BE2C (cell line): ENCODE data around the gene ALX3.

Experiments used
- DNase-seq: peaks from one replicate; pipeline ENCODE4 v3.0.0-alpha.2; 2020
- H3K27me3 ChIP-seq: fragments of 250-450 bp; sonication (Bioruptor Pico); 2 replicates; pipeline ENCODE4 v1.5.1; 2020; ENCODE audit warnings: mild to moderate bottlenecking
- H3K36me3 ChIP-seq: fragments of 250-450 bp; sonication (Bioruptor Pico); 2 replicates; pipeline ENCODE4 v1.5.1; 2020; ENCODE audit warnings: mild to moderate bottlenecking
- H3K4me1 ChIP-seq: fragments of 250-450 bp; sonication (Bioruptor Pico); 2 replicates; pipeline ENCODE4 v1.5.1; 2020
- H3K4me3 ChIP-seq: 2 replicates; pipeline ENCODE4 v1.5.1; 2011; ENCODE audit warnings: low read depth, low read length
- H3K9me3 ChIP-seq: fragments of 250-450 bp; sonication (Bioruptor Pico); 2 replicates; pipeline ENCODE4 v1.5.1; 2020
- TF ChIP-seq, protein P1 (sequence below): IDR thresholded peaks from 2 replicates; pipeline ENCODE4 v1.5.1; 2012; ENCODE audit warnings: mild to moderate bottlenecking, low read depth, low read length

The ALX3 gene

DNA sequence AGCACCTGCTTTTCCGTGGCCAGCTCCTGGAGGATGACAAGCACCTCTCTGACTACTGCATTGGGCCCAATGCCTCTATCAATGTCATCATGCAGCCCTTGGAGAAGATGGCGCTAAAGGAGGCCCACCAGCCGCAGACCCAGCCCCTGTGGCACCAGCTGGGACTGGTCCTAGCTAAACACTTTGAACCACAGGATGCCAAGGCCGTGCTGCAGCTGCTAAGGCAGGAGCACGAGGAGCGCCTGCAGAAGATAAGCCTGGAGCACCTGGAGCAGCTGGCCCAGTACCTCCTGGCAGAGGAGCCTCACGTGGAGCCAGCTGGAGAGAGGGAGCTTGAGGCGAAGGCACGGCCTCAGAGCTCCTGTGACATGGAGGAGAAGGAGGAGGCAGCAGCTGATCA is 42.2 kb upstream of the ALX3 start:
- no peak for DNase-seq
- Histone ChIP-seq H3K4me1 (peaks cover 12% of the 10 kb centered on the region), H3K9me3 (no peaks in the 10 kb centered on the region), H3K36me3 (no peaks in the 10 kb centered on the region), H3K27me3 (no peaks in the 10 kb centered on the region), H3K4me3 (no peak overlapping the region)
- TF ChIP-seq, protein P1, sequence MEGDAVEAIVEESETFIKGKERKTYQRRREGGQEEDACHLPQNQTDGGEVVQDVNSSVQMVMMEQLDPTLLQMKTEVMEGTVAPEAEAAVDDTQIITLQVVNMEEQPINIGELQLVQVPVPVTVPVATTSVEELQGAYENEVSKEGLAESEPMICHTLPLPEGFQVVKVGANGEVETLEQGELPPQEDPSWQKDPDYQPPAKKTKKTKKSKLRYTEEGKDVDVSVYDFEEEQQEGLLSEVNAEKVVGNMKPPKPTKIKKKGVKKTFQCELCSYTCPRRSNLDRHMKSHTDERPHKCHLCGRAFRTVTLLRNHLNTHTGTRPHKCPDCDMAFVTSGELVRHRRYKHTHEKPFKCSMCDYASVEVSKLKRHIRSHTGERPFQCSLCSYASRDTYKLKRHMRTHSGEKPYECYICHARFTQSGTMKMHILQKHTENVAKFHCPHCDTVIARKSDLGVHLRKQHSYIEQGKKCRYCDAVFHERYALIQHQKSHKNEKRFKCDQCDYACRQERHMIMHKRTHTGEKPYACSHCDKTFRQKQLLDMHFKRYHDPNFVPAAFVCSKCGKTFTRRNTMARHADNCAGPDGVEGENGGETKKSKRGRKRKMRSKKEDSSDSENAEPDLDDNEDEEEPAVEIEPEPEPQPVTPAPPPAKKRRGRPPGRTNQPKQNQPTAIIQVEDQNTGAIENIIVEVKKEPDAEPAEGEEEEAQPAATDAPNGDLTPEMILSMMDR: no peak

DNA sequence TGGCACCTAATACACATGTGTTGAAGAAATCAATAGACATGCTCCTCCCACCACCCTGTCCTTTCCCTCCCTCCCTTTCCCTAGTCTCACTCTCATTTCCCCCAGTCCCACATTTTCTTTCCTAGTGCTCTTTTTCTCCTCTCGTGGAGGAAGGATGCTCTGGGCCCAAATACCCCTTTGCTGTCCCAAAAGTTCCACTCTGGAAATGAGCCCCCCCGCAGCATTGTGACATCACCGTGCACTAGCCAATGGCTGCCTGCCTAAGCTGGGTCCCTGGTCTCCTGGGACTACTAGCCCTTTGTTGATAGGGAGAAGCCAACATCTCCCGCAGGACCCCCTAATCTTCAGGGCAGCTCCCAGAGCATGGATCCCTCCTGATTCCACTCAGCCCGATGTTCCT is 41.7 kb upstream of the ALX3 start, which contains the start of gene UBL4B:
Gene UBL4B (plus strand): TSS at position 301 of the 400 bp plus-strand sequence. CDS start 92 bp downstream, at position 393.
- no peaks in the 10 kb centered on the region for H3K36me3 ChIP-seq
- no peaks in the 10 kb centered on the region for H3K27me3 ChIP-seq
- H3K4me1 ChIP-seq: peaks cover 16% of the 10 kb centered on the region
- TF ChIP-seq, protein P1: no peak
- no peaks in the 10 kb centered on the region for H3K9me3 ChIP-seq
- no peak within 1 kb of the TSS for H3K4me3 ChIP-seq
- DNase-seq: no peak

DNA sequence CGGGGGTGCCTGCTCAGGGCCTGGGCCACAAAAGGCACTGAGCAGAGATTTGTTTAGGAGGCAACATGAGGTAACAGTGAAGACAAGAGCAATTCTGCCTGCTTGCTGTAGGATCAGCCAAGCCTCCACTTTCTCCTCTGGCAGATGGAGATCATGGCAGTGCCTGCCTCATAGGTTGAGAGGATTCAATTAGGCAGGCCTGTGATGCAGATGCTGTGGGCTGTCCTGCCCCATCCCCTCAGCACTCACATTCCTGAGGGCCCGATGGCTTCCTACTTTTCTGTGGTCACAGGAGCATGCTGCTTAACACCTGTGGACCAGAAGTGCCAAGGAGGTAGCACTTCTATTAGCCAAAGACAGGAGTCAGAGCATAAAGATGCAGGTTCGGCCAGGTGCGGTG is 40.6 kb upstream of the ALX3 start:
- Histone ChIP-seq H3K27me3 (no peaks in the 10 kb centered on the region), H3K4me3 (no peak overlapping the region), H3K4me1 (peaks cover 21% of the 10 kb centered on the region), H3K9me3 (no peaks in the 10 kb centered on the region), H3K36me3 (no peaks in the 10 kb centered on the region)
- TF ChIP-seq, protein P1: no peak
- no peak for DNase-seq

DNA sequence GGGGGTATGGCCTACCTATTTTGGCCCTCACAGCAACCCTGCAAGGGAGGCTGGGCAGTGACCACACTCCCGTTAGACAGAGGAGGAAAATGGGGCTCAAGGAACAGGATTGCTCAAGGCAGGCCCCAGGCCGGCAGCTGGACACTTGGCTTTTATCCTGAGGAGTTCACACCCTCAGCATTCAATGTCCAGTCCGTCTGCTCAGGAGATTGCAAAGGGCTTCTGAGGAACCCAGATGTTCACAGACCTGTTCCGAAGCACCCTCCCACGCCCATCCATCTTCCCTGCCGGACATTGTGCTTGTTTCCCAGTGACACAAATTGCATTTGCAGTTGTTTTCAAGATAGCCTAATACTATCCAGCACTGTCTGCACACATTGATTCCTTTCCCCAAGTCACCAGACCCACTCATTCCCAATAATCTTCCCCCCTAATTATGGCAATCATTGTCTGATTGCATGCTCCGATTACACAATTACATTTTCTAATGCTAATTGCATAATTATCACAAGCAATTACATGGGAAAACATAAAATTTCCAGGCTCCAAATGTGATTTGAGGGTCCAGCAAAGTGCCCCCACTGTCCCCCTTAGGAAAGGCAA is 37.5 kb upstream of the ALX3 start:
- H3K9me3 ChIP-seq: no peaks in the 10 kb centered on the region
- H3K27me3 ChIP-seq: no peaks in the 10 kb centered on the region
- peaks cover 27% of the 10 kb centered on the region for H3K4me1 ChIP-seq
- DNase-seq: peak; percentile 55
- no peak overlapping the region for H3K4me3 ChIP-seq
- H3K36me3 ChIP-seq: no peaks in the 10 kb centered on the region
- TF ChIP-seq, protein P1: no peak

DNA sequence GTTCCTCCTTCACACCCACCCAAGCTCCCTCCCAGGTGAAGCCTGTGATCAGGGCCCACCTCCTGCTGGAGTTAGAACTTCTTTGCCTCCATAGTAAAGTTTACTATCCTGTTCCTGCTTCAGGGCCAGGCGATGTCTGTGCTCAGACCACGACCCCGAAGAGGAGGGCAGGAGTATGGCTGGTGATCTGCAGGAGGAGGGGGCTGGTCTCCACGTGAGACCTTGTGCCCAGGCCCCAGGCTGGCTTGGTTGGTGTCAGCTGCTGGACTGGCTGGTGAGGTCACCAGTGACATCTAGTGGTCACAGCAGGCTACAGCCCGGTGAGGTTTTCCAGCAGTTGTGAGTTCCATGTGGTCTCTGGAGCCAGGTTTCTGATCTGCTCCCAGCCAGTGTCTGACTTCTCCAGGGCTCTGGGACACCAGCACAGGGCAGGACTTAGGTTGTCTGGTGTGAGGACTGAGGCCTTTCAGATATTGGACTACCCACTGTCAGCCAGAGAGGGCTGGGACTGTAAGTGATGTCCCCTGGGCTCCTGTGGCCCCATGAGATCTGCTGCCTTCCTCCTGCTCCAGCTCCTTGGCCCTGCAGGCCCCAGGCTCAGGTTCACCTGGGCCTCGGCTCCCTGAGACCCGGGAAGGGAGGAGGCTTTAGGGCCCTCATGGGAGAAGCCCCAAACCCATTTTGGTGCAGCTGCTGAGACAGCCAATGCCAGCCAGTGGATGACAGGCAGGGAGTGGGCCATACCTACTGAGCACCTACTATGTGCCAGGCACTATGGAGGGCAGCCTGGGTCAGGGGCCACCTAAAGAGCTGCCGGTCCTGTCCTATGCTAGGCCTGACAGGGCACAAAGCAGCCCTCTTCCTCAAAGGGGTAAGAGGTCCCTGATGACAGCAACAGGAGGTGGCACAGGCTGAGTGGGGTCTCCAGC is 35.8 kb upstream of the ALX3 start:
- Histone ChIP-seq H3K36me3 (no peaks in the 10 kb centered on the region), H3K4me1 (peaks cover 21% of the 10 kb centered on the region), H3K27me3 (no peaks in the 10 kb centered on the region), H3K4me3 (no peak overlapping the region), H3K9me3 (no peaks in the 10 kb centered on the region)
- peak; percentile 88 for DNase-seq
- TF ChIP-seq, protein P1: peak; percentile 99

DNA sequence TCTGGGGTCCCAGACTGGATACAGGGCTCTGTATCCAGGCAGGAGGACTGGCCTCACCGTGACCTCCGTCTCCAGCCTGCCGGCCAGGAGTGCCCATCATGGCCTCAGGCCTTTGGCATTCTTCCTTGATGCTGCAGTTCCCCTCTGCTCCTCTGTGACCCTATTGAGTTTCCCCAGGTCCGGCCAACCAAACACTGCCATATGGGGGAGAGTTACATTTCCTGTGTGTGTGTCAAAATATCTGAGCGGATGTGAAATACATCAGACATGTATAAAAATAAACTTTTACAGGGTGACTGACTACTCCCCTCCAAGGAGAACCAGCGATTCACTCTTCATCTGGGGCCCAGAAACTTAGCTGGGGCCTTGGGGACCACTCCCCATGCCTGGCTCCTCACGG is 31.6 kb upstream of the ALX3 start:
- Histone ChIP-seq H3K4me3 (no peak overlapping the region), H3K36me3 (no peaks in the 10 kb centered on the region), H3K4me1 (peaks cover 19% of the 10 kb centered on the region), H3K9me3 (no peaks in the 10 kb centered on the region), H3K27me3 (no peaks in the 10 kb centered on the region)
- TF ChIP-seq, protein P1: no peak
- no peak for DNase-seq
